Measurements from ENCODE around the gene SPANXB1.
"Not testable (repeated sequence)": the region's sequence is repeated elsewhere in the genome, so short reads cannot be mapped to it uniquely, and the experiment has no call there.

SPANXB1 gene

DNA sequence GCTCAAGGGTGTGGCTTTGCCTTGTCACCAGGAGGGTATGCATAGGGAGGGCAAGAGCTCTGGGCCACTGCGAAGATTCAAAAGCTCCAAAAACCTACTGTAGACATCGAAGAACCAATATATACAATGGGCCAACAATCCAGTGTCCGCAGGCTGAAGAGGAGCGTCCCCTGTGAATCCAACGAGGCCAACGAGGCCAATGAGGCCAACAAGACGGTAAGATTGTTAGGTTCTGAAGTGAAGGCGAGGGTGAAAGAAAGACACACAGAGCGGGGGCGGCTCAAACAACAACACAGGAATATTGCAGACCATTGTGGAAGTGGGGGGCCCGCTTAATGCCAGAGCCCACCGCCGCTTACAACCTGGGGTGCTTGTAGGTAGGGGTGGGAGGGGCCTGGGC, at the start of gene SPANXB1:
SPANXB1 (plus strand) TSS at position 27 of the 400 bp plus-strand sequence; CDS start at position 127, 100 bp downstream.
- not testable (repeated sequence) for DNase-seq (ENCODE audit: low read depth in 2 of 3, low spot score in 1 of 3)

- DNase-seq (ENCODE audit: low read depth in 2 of 3, low spot score in 1 of 3), result no peak
Measured at GRCh38 chrX:140967036-140967435, 35.4 kb upstream of the SPANXB1 start.

GRCh38 chrX:140971099-140971795, 31.1 kb upstream of the SPANXB1 start:
- no peak for DNase-seq (ENCODE audit: low read depth in 2 of 3, low spot score in 1 of 3)

DNA sequence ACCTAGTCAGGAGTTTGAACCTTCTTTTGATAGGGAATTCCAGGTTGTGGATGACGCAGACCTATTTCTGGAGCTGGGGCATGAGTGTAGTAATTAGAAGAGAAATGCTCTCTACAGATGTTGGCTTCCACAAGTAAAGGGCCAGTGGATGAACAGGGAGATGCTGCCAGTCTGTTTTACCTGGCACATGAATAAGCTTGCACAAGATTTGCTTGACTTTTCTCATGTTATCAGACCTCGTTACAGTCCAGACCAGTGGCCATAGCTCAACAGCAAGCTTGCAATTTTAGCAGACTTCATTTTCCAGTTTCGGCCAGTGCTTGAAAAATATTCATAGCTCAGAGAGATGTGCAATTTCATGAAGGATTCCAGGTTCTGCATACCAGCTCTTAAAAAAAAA, 26.9 kb upstream of the SPANXB1 start:
- no peak for DNase-seq (ENCODE audit: low read depth in 2 of 3, low spot score in 1 of 3)

- no peak for DNase-seq (ENCODE audit: low read depth in 2 of 3, low spot score in 1 of 3)
Measured at GRCh38 chrX:140980271-140980670, 22.1 kb upstream of the SPANXB1 start.

DNA sequence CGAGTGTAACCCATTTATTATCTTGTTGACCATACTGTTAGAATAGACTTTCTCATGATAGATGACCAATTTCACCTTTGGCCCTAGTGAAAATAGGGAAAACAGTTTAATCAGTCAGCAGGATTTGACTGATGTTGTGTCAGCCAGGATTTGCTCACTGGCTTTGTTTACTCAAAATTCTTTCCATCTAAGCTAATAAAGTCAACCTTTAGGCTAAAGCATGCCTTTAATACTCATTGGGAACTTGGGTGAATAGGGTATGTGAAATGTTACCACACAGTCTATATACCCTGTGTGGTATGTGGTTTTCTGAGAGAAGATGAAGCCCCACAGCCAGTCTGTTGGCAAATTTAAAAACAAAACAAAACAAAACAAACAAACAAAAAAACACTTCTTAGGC, 18.7 kb upstream of the SPANXB1 start:
- no peak for DNase-seq (ENCODE audit: low read depth in 2 of 3, low spot score in 1 of 3)

DNA sequence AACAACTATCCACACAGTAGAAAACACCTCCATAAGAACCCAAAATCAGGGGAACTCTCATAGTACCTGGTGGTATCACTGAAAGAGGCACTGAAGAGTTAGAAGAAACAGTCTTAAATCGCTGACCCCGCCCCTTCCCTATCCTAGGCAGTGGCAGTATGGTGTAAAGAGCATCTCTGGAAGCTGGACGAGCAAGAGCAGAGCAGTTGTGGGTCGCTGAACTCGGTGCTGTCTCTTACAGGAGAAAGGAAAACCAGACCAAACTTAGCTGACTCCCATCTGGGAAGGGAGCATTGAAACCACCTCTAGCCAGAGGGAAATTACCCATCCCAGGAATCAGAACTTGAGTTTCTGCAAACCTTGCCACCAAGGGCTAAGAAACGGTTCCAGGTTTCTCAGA, 2.8 kb downstream of the SPANXB1 start:
- DNase-seq (ENCODE audit: low read depth in 2 of 3, low spot score in 1 of 3), result not testable (repeated sequence)

DNA sequence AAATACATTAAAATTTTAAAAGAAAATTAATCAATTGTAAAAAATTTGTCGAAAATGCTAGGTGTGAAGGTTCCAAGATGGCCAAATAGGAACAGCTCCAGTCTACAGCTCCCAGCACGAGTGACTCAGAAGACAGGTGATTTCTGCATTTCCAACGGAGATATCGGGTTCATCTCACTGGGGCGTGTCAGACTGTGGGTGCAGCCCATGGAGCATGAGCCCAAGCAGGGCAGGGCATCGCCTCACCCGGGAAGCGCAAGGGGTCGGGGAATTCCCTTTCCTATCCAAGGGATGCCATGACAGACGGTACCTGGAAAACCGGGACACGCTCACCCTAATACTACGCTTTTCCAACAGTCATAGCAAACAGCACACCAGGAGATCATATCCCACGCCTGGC, 41.9 kb downstream of the SPANXB1 start:
- DNase-seq (ENCODE audit: low read depth in 2 of 3, low spot score in 1 of 3), result not testable (repeated sequence)

GRCh38 chrX:141049878-141050277, 47.5 kb downstream of the SPANXB1 start:
- not testable (repeated sequence) for DNase-seq (ENCODE audit: low read depth in 2 of 3, low spot score in 1 of 3)

GRCh38 chrX:141052098-141052497, 49.7 kb downstream of the SPANXB1 start:
- not testable (repeated sequence) for DNase-seq (ENCODE audit: low read depth in 2 of 3, low spot score in 1 of 3)
